ENCODE results near the gene SERF2.
"Not testable (repeated sequence)": the region's sequence is repeated elsewhere in the genome, so short reads cannot be mapped to it uniquely, and the experiment has no call there.

The SERF2 gene

GRCh38 chr15:43794269-43795037 lies 2.3 kb downstream of the SERF2 start:
- no peak for DNase-seq (ENCODE audit: low read depth)

- no peak for DNase-seq (ENCODE audit: low read depth)
Measured at GRCh38 chr15:43795197-43795596, 3.1 kb downstream of the SERF2 start.

DNA sequence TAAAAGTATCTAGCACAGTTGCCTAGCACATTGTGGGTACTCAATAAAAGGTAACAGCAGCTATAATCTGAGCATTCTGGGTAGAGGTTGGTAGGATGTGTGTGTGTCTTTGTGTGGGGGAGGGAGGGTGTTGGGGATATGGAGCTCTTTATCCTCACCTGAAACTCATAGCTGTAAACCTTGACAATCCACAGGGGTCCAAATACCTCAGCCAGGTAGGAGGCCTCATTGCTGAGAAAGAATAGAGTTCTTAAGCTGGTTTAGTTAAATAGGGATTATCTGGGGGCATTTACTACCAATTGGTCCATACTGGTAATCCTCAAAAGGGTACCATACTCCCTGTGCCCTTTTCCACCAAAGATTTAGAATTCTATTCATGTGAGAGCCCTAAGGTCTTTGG lies 3.9 kb downstream of the SERF2 start:
- DNase-seq (ENCODE audit: low read depth) = no peak

DNA sequence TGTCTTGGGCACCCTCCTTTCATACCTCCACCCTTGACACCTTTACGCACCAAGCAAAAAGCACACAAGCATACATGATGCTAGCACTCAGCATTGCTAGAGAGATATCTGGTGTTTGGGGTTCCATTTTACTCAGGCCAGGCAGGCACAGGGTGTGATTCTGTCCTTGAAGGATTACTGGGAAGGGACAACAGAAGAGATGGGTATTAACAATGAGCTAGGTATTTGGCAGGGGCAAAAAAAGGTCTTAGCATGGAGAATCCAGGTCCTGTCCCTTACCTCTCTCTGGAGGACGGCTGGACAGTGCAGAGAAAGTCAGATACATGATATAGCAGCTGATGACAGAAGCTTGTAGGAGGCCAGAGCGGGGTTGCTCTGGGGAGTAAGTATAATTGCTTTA lies 4.4 kb downstream of the SERF2 start:
- no peak for DNase-seq (ENCODE audit: low read depth)

DNA sequence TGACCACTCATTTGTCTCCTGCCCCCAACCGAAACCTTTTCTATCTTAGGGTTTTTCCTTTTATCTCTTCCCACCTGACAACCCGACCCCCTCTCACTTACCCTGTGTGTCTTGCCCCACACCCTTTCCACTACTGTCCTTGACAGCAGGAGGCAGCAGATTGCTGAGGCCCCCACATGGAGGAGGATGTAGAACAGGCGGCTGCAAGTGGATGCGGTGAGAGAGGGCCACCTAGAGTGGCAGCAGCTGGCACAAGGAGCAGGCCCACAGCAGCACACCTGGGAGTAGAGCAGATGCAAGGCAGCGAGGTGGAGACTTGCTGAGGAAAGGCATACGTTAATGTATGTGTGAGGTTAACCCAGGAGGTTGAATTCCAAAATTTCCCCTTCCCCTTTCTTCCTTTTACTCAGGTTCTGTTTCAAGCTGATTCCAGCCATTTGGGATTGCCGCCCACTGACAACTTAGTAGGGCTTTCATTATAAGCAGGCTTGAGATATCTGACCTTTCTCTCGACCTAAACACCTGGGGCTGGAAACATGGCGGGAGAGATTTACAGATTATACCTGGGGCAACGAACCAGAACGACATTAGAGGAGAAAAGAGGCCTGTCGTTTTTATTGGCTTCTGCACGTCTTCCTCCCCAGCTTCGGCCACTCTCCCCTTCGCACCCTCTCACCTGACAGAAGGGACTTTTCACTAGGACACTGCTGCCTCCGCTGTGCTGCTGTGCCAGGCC lies 7.3 kb downstream of the SERF2 start:
- DNase-seq (ENCODE audit: low read depth) = no peak

DNA sequence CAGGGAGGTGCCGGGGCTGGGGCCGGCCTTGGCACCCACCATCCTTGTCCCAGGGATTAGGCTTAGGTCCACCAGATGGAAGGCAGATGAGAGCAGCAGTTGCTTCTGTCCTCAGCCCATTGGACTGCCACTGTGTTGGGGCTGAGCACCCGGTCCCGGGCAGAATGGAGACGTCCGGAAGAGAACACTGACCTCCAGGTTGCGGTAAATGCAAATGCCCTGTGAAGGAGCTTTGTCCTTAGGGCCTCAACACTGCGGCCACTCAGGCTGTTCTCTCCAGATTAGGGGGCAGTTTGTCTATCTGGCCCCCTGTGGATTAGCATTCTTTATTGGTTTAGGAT lies 7.8 kb downstream of the SERF2 start, which contains the start of gene SERINC4:
SERINC4 (minus strand) TSS at position 276 of the 341 bp plus-strand sequence; CDS start at position 42, 234 bp downstream.
- no peak for DNase-seq (ENCODE audit: low read depth)

DNA sequence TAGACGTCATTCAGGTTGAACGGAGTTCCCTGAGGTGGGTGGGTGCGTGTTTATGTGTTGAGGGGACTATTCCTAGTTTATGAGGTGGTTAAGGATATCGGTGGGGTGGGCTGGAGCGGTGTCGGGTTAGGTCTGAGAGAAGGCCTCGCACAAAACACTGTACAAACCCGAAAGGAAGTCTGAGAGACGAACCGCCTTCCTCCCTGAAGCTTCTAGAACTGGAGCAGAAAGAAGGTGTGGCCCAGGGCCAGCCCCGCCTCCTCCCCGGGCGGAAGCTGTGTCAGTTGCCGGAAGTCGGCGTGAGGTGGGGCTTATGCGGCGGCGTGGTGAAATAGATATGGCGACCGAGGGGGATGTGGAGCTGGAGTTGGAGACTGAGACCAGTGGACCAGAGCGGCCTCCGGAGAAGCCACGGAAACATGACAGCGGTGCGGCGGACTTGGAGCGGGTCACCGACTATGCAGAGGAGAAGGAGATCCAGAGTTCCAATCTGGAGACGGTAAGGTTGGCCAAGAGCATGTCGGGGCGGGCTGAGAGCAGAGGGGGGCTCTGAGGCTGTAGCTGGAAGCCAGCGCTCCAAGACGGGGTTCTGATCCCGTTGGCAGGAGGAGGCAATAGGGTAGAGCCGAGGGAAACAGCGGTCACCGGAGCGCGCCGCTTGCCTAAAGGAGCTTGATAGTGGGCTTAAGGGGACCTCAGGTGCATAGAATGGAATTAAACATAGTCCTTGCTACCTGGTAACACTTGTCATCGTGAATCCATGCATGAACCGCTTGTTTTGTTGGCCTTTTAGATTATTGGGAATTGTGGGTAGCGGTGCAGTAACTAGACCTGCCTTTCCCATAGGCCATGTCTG lies 8.4 kb downstream of the SERF2 start, which contains the start of gene HYPK:
HYPK (plus strand) TSS at position 314 of the 856 bp plus-strand sequence; CDS start at position 338, 24 bp downstream.
- DNase-seq (ENCODE audit: low read depth) = no peak

DNA sequence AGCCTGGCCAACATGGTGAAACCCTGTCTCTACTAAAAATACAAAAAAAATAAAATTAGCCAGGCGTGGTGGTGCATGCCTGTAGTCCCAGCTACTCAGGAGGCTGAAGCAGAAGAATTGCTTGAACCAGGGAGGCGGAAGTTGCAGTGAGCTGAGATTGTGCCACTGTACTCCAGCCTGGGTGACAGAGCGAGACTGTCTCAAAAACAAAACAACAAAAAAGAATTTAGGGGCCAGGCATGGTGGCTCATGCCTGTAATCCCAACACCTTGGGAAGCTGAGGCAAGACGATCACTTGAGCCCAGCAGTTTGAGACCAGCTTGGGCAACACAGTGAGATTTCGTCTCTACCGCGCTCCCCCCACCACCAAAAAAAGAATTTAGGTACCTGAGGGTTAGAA lies 10.6 kb downstream of the SERF2 start:
- not testable (repeated sequence) for DNase-seq (ENCODE audit: low read depth)

DNA sequence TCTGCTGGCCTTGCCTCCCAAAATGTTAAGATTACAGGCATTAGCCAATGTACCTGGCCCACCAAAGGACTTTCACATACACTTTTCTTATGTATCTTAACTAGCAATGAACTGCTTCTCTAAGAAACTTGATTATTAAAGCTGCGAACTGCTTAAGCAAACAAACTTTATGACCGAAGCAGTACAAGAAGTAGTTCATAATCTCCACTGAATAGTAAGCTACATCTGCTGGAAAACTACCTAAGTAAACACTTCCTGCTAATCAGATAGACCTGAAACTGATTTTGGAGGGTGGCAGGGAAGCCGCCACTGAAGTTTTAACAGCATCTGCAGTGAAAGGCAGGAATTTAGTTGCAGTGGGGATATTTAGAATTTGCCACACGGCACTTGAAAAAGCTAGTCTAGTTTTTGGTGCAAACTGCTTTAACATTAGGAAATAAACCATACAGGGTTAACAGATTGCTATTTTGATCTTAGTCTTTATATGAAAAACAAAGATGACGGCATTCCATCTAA lies 16.4 kb downstream of the SERF2 start:
- DNase-seq (ENCODE audit: low read depth) = no peak

GRCh38 chr15:43808960-43809678 lies 17.0 kb downstream of the SERF2 start:
- no peak for DNase-seq (ENCODE audit: low read depth)

- DNase-seq (ENCODE audit: low read depth) = not testable (repeated sequence)
Measured at GRCh38 chr15:43815064-43815463, 22.9 kb downstream of the SERF2 start.

- DNase-seq (ENCODE audit: low read depth) = no peak
Measured at GRCh38 chr15:43821505-43821904, 29.4 kb downstream of the SERF2 start.

- DNase-seq (ENCODE audit: low read depth) = peak; percentile 97
Measured at GRCh38 chr15:43824302-43825246, 32.5 kb downstream of the SERF2 start, which contains the start of gene MFAP1. Gene MFAP1, minus strand, starts transcription at chr15:43824690. Its CDS starts 121 bp downstream, at chr15:43824569.

- not testable (repeated sequence) for DNase-seq (ENCODE audit: low read depth)
Measured at GRCh38 chr15:43825305-43825704, 33.2 kb downstream of the SERF2 start.

- no peak for DNase-seq (ENCODE audit: low read depth)
Measured at GRCh38 chr15:43826029-43826507, 33.9 kb downstream of the SERF2 start.

- peak; percentile 63 for DNase-seq (ENCODE audit: low read depth)
Measured at GRCh38 chr15:43826508-43827341, 34.6 kb downstream of the SERF2 start, which contains the start of gene WDR76. Gene WDR76, plus strand, starts transcription at chr15:43827002. Its CDS starts 31 bp downstream, at chr15:43827033.

- DNase-seq (ENCODE audit: low read depth) = no peak
Measured at GRCh38 chr15:43828061-43828657, 36.0 kb downstream of the SERF2 start.

- DNase-seq (ENCODE audit: low read depth) = not testable (repeated sequence)
Measured at GRCh38 chr15:43829951-43830540, 37.9 kb downstream of the SERF2 start.

All from HS-5 (cell line).